Cardiac muscle cell (in vitro differentiated cells and primary cell): ENCODE measurements around the gene ALG12. TPM values are rescaled to one million over a fixed set of nuclear protein-coding genes. Genes with fewer than 3 reads are reported as not detected.

ENCODE experiments used
- DNase-seq, 2 donors: peaks; one replicate each; pipeline versions ENCODE4 v3.0.0 to v3.0.0-alpha.2; 2010 to 2017; ENCODE audit warnings: low read depth in 1 of 2, low spot score in 1 of 2
- H3K27ac ChIP-seq: fragments of 200-600 bp; sonication (generic); 2 replicates; pipeline ENCODE4 v1.5.1; 2016
- H3K27me3 ChIP-seq: fragments of 200-600 bp; sonication (generic); 2 replicates; pipeline ENCODE4 v1.6.0; 2016; ENCODE audit warnings: control low read depth
- H3K36me3 ChIP-seq: fragments of 200-600 bp; sonication (generic); 2 replicates; pipeline ENCODE4 v1.5.1; 2016; ENCODE audit warnings: control low read depth
- H3K4me1 ChIP-seq: fragments of 200-600 bp; sonication (generic); 2 replicates; pipeline ENCODE4 v1.8.1; 2017; ENCODE audit warnings: low read depth, mild to moderate bottlenecking, mixed run types
- H3K4me3 ChIP-seq: fragments of 200-600 bp; sonication (generic); 2 replicates; pipeline ENCODE4 v1.5.1; 2016; ENCODE audit warnings: mild to moderate bottlenecking
- H3K9me3 ChIP-seq: fragments of 200-600 bp; sonication (generic); 2 replicates; pipeline ENCODE4 v1.5.1; 2017; ENCODE audit warnings: low read depth, mild to moderate bottlenecking, control low read depth
- polyA plus RNA-seq: library from polyadenylated mRNA; unstranded; fragments of >200 nt; fragmentation: Nextera tagmentation; extraction: Ambion mirVana; gene quantifications from 2 replicates; pipeline ENCODE4 v1.2.1, GENCODE V29; 2016
- total RNA-seq: library from RNA; depleted of rRNA; stranded (reverse); fragments of >200 nt; gene quantifications from 2 replicates; pipeline ENCODE4 v1.2.3, GENCODE V29; 2016
- TF ChIP-seq, protein P1 (sequence below): IDR thresholded peaks from 2 replicates; pipeline ENCODE4 v1.5.1; 2012; ENCODE audit warnings: low read depth, mild to moderate bottlenecking, low read length

Gene ALG12
- total and polyA plus RNA-seq, 2 experiments from 2014 or later = 10.5 to 38.0 TPM

GRCh38 chr22:49877642-49878041, 40.6 kb downstream of the ALG12 start:
- Histone ChIP-seq H3K4me1 (no peaks in the 10 kb centered on the region), H3K36me3 (no peaks in the 10 kb centered on the region), H3K27me3 (no peaks in the 10 kb centered on the region), H3K4me3 (no peak overlapping the region), H3K27ac (no peak overlapping the region), H3K9me3 (no peaks in the 10 kb centered on the region)
- TF ChIP-seq, protein P1, sequence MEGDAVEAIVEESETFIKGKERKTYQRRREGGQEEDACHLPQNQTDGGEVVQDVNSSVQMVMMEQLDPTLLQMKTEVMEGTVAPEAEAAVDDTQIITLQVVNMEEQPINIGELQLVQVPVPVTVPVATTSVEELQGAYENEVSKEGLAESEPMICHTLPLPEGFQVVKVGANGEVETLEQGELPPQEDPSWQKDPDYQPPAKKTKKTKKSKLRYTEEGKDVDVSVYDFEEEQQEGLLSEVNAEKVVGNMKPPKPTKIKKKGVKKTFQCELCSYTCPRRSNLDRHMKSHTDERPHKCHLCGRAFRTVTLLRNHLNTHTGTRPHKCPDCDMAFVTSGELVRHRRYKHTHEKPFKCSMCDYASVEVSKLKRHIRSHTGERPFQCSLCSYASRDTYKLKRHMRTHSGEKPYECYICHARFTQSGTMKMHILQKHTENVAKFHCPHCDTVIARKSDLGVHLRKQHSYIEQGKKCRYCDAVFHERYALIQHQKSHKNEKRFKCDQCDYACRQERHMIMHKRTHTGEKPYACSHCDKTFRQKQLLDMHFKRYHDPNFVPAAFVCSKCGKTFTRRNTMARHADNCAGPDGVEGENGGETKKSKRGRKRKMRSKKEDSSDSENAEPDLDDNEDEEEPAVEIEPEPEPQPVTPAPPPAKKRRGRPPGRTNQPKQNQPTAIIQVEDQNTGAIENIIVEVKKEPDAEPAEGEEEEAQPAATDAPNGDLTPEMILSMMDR = no peak
- no peak for DNase-seq

- TF ChIP-seq, protein P1 = no peak
- Histone ChIP-seq H3K9me3 (no peaks in the 10 kb centered on the region), H3K4me3 (no peak overlapping the region), H3K4me1 (no peaks in the 10 kb centered on the region), H3K36me3 (no peaks in the 10 kb centered on the region), H3K27me3 (no peaks in the 10 kb centered on the region), H3K27ac (no peak overlapping the region)
- no peak for DNase-seq
Observed at GRCh38 chr22:49873228-49873940, 44.9 kb downstream of the ALG12 start.

GRCh38 chr22:49872347-49872746, 45.9 kb downstream of the ALG12 start:
- no peaks in the 10 kb centered on the region for H3K9me3 ChIP-seq
- no peak for DNase-seq
- TF ChIP-seq, protein P1 = no peak
- no peaks in the 10 kb centered on the region for H3K27me3 ChIP-seq
- H3K36me3 ChIP-seq = no peaks in the 10 kb centered on the region
- no peak overlapping the region for H3K27ac ChIP-seq
- no peaks in the 10 kb centered on the region for H3K4me1 ChIP-seq
- H3K4me3 ChIP-seq = no peak overlapping the region

DNA sequence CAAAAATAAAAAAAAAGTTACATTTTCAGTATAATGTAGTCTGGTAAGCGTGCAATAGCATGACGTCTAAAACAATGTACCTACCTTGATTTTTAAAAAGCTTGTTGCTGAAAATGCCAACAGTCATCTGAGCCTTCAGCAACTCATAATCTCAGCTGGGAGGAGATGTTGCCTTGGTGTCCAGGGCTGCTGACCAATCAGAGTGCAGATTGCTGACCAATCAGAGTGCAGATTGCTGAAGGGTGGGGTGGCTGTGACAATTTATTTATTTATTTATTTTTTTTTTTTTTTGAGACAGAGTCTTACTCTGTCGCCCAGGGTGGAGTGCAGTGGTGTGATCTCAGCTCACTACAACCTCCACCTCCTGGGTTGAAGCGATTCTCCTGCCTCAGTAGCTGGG, 46.8 kb downstream of the ALG12 start:
- peak in 1 of 2 donors; percentile 8 for DNase-seq
- H3K27me3 ChIP-seq = no peaks in the 10 kb centered on the region
- no peak overlapping the region for H3K27ac ChIP-seq
- TF ChIP-seq, protein P1 = no peak
- H3K4me3 ChIP-seq = no peak overlapping the region
- H3K4me1 ChIP-seq = no peaks in the 10 kb centered on the region
- H3K36me3 ChIP-seq = no peaks in the 10 kb centered on the region
- no peaks in the 10 kb centered on the region for H3K9me3 ChIP-seq

DNA sequence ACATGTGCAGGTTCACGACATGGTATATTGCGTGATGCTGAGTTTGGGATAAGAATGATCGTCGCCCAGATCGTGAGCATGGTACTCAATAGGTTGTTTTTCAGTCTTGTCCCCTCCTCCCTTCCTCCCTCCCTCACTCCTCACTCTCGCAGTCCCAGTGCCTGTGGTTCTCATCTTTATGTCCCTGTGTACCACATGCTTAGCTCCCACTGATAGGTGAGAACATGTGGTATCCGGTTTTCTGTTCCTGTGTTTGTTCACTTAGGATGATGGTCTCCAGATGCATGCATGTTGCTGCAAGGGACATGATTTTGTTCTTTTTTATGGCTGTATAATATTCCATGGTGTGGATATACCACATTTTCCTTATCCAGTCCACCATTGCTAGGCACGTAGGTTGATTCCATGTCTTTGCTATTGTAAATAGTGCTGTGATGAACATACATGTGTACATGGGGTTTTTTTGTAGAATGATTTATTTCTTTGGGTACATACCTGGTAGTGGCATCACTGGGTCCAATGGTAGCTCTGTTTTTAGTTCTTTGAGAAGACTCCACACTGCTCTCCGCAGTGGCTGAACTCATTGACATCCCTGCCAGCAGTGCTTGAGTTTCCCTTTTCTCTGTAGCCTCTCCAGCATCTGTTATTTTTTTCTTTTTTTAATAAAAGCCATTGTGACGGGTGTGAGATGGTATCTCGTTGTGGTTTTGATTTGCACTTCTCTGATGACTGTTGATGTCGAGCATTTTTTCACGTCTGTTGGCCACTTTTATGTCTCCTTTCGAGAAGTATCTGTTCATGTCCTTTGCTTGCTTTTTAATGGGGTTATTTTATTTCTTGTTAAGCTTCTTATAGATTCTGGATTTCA, 48.2 kb downstream of the ALG12 start:
- H3K4me3 ChIP-seq = no peak overlapping the region

More for the DNA sequence above, 48.2 kb downstream of the ALG12 start:
- H3K27ac ChIP-seq = no peak overlapping the region
- no peaks in the 10 kb centered on the region for H3K4me1 ChIP-seq
- H3K27me3 ChIP-seq = no peaks in the 10 kb centered on the region
- TF ChIP-seq, protein P1 = no peak
- no peaks in the 10 kb centered on the region for H3K9me3 ChIP-seq
- H3K36me3 ChIP-seq = no peaks in the 10 kb centered on the region
- no peak for DNase-seq
